Ascending aorta (tissue), 2 donors: ENCODE results near the gene ELSPBP1. TPM values are rescaled to one million over a fixed set of nuclear protein-coding genes. Genes with fewer than 3 reads are reported as not detected.

Experiments
- DNase-seq, 2 donors: peaks; one replicate each; pipeline ENCODE4 v3.0.0-alpha.2; 2019; ENCODE audit warnings: low spot score in 2 of 2
- H3K27ac ChIP-seq, 2 donors: fragments of 200-600 bp; sonication (generic); one replicate each; pipeline ENCODE4 v1.5.1; 2016 to 2017; ENCODE audit warnings: mild to moderate bottlenecking in 1 of 2
- H3K27me3 ChIP-seq: fragments of 200-600 bp; sonication (generic); one replicate; pipeline ENCODE4 v1.5.1; 2017
- H3K36me3 ChIP-seq, 2 donors: fragments of 200-600 bp; sonication (generic); one replicate each; pipeline ENCODE4 v1.5.1; 2016
- H3K4me1 ChIP-seq, 2 donors: fragments of 200-600 bp; sonication (generic); one replicate each; pipeline ENCODE4 v1.5.1; 2016 to 2017; ENCODE audit warnings: mild to moderate bottlenecking in 1 of 2
- H3K4me3 ChIP-seq, 2 donors: fragments of 200-600 bp; sonication (generic); one replicate each; pipeline ENCODE4 v1.5.1; 2016 to 2017; ENCODE audit warnings: mild to moderate bottlenecking in 1 of 2
- H3K9me3 ChIP-seq, 2 donors: fragments of 200-600 bp; sonication (generic); one replicate each; pipeline ENCODE4 v1.5.1; 2016
- intact Hi-C: fragments of 100-400 bp; cut with DNase I; formaldehyde crosslinking; loops from one replicate; pipeline ENCODE4 v1.15.1; 2023
- total RNA-seq: library from RNA; depleted of rRNA; stranded (reverse); fragments of >200 nt; gene quantifications from one replicate; pipeline ENCODE4 v1.1.0, GENCODE V29; 2016
- TF ChIP-seq, protein P1 (sequence below), 3 experiments: fragments of 200-600 bp in 2 of 3; fragments of 450-650 bp in 1 of 3; sonication (generic) in 2 of 3; IDR thresholded peaks; one replicate each; pipeline ENCODE4 v1.5.1; 2016 to 2019; ENCODE audit warnings: antibody characterized with exemption in 3 of 3, mild to moderate bottlenecking in 1 of 3, moderate library complexity in 1 of 3

Gene ELSPBP1
- total RNA-seq, 1 donor from 2014 or later = not detected

DNA sequence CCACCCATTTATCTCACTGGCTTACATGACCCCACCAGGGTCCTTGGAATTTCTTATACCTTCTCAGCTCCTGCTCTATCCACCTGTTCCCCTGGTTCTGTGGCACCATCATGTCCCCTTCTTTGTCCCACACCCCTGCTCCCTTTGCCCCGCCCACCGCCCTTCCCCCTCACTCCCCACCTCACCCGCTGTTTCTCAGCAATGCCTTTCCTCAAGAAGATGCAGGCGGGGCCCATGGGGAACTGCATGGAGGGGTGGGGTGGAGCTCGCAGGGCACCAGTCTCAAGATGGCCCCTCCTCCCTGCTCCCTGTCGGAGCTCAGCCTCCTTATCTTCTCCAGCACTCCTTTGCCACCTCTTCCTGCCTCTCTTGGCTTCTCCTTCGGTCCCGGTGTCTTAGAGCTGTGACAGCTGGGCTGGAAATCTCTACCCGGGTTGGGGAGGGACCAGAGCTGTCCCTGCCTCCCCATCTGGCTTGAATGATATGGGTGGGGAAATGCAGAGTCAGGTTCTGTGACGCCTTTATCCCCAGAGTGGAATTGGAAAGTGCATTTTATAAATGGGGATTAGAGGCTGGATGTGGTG lies 49.3 kb downstream of the ELSPBP1 start, which contains the start of gene CABP5:
Gene CABP5 (minus strand): TSS at position 405 of the 584 bp plus-strand sequence. CDS start 157 bp downstream, at position 248.
- no peak for DNase-seq

DNA sequence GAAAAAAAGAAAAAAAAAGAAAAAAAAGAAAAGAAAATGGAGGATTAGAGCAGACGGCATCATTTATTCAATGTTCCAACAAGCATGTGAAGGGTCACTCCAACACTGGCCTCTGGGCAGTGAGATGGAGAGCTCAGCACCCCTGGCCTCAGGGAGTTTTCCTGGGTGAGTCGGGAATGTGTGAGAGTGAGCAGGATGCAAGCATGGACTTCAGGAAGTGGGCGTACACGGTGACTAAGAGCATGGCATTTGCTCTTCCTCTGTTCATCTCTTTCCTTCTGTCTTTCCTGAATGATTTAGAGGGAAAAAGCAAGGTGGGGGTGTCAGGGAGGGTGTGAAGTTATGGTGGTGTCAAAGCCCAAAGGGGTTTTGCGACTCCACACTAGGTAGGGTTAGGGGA lies 50.1 kb downstream of the ELSPBP1 start:
- intact Hi-C loops = no loop called here
- no peaks in the 10 kb centered on the region for H3K9me3 ChIP-seq
- H3K4me1 ChIP-seq = no peaks in the 10 kb centered on the region
- H3K27me3 ChIP-seq = no peaks in the 10 kb centered on the region
- H3K4me3 ChIP-seq = no peak overlapping the region
- TF ChIP-seq, protein P1, sequence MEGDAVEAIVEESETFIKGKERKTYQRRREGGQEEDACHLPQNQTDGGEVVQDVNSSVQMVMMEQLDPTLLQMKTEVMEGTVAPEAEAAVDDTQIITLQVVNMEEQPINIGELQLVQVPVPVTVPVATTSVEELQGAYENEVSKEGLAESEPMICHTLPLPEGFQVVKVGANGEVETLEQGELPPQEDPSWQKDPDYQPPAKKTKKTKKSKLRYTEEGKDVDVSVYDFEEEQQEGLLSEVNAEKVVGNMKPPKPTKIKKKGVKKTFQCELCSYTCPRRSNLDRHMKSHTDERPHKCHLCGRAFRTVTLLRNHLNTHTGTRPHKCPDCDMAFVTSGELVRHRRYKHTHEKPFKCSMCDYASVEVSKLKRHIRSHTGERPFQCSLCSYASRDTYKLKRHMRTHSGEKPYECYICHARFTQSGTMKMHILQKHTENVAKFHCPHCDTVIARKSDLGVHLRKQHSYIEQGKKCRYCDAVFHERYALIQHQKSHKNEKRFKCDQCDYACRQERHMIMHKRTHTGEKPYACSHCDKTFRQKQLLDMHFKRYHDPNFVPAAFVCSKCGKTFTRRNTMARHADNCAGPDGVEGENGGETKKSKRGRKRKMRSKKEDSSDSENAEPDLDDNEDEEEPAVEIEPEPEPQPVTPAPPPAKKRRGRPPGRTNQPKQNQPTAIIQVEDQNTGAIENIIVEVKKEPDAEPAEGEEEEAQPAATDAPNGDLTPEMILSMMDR (IDR thresholded peaks at IDR 0.05) = no peak
- no peak overlapping the region for H3K27ac ChIP-seq
- no peak for DNase-seq
- H3K36me3 ChIP-seq = peaks cover 0 to 22% of the 10 kb centered on the region in 2 donors

More for the DNA sequence above, 49.3 kb downstream of the ELSPBP1 start, which contains the start of gene CABP5:
- Histone ChIP-seq H3K9me3 (no peaks in the 10 kb centered on the region), H3K36me3 (peaks cover 0 to 14% of the 10 kb centered on the region in 2 donors), H3K4me3 (no peak within 1 kb of the TSS), H3K27me3 (no peaks in the 10 kb centered on the region), H3K27ac (no peak within 1 kb of the TSS), H3K4me1 (no peaks in the 10 kb centered on the region)
- TF ChIP-seq, protein P1 (IDR thresholded peaks at IDR 0.05) = no peak
- intact Hi-C loops = no loop called here

DNA sequence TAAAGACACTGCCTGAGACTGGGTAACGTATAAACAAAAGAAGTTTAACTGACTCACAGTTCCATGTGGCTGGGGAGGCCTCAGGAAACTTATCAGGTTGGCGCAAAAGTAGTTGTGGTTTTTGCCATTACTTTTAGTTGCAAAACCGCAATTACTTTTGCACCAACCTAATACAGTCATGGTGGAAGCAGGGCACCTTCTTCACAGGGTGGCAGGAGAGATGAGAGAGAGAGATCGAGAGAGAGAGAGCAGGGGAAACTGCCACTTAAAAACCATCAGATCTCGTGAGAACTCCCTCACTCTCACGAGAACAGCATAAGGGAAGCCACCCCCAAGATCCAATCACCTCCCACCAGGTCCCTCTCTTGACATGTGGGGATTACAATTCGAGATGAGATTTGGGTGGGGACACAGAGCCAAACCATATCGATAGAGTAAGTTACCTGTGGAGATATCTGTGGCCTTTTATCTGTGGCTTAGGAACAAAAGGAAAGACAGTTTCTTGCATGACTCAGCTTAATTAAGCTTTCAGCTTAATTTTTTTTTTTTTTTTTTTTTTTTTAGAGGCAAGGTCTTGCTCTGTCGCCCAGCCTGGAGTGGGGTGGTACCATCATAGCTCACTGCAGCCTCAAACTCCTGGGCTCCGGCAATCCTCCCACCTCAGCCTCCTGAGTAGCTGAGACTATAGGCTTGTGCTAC lies 57.1 kb downstream of the ELSPBP1 start:
- Histone ChIP-seq H3K4me3 (no peak overlapping the region), H3K27ac (no peak overlapping the region), H3K27me3 (no peaks in the 10 kb centered on the region), H3K36me3 (peaks cover 14 to 61% of the 10 kb centered on the region in 2 donors), H3K4me1 (no peaks in the 10 kb centered on the region), H3K9me3 (no peaks in the 10 kb centered on the region)
- TF ChIP-seq, protein P1 (IDR thresholded peaks at IDR 0.05) = no peak
- intact Hi-C loops = no loop called here
- no peak for DNase-seq

DNA sequence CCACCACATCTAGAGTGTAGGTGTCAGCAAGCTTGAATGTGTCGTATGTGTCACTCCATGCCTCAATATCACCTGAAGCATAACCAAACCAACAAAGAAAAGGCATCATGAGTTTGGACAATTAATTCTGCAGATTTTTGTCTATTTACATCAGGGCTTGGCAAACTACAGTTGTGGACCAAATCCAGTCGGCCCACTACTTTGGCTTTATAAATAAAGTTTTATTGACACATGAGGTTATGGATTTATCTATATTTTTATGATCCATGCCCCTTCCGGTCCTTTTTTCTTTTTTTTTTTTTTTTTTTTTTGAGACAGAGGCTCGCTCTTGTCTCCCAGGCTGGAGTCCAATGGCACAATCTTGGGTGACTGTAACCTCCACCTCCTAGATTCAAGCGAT lies 58.6 kb downstream of the ELSPBP1 start:
- no peak overlapping the region for H3K27ac ChIP-seq
- no peak overlapping the region for H3K4me3 ChIP-seq
- H3K9me3 ChIP-seq = no peaks in the 10 kb centered on the region
- DNase-seq = no peak
- peaks cover 14 to 53% of the 10 kb centered on the region in 2 donors for H3K36me3 ChIP-seq
- intact Hi-C loops = no loop called here
- H3K27me3 ChIP-seq = no peaks in the 10 kb centered on the region
- TF ChIP-seq, protein P1 (IDR thresholded peaks at IDR 0.05) = no peak
- no peaks in the 10 kb centered on the region for H3K4me1 ChIP-seq

DNA sequence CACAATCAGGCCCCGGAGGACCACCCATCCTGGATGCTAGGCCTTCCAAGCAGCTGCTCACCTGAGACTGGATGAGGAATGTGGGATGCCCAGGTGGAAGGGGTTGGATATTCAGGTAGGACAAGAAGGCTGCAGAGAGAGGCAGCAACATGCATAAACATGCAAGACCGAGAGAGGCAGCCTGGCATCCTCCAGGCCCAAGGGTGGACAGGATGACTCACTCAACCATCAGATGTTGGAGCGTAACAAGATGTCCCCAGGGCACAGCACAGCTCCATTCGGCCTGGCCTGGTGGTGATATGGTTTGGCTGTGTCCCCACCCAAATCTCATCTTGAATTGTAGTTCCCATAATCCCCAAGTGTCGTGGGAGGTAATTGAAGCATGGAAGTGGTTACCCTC lies 59.4 kb downstream of the ELSPBP1 start:
- H3K36me3 ChIP-seq = peaks cover 14 to 46% of the 10 kb centered on the region in 2 donors

More for the DNA sequence above, 59.4 kb downstream of the ELSPBP1 start:
- H3K9me3 ChIP-seq = no peaks in the 10 kb centered on the region
- H3K4me3 ChIP-seq = no peak overlapping the region
- intact Hi-C loops = no loop called here
- TF ChIP-seq, protein P1 (IDR thresholded peaks at IDR 0.05) = no peak
- H3K27me3 ChIP-seq = no peaks in the 10 kb centered on the region
- DNase-seq = no peak
- no peaks in the 10 kb centered on the region for H3K4me1 ChIP-seq
- H3K27ac ChIP-seq = no peak overlapping the region
